RWPE1 (cell line): ENCODE data around the gene SLC26A8.
"Not testable (repeated sequence)": the region's sequence is repeated elsewhere in the genome, so short reads cannot be mapped to it uniquely, and the experiment has no call there.

ENCODE experiments used
- CTCF ChIA-PET: fragments of 350-600 bp; sonication (Branson Sonifier 250); formaldehyde crosslinking; extraction: SDS; loops from one replicate; lab custom pipeline; 2021; lab: Yijun Ruan, JAX
- POLR2A ChIA-PET: fragments of 400-600 bp; formaldehyde crosslinking; extraction: SDS; loops from one replicate; lab custom pipeline; 2020; ENCODE audit warnings: antibody characterized with exemption; ENCODE audit not compliant: low non-redundant PET; lab: Yijun Ruan, JAX
- DNase-seq: peaks from one replicate; pipeline ENCODE4 v3.0.0; 2012; ENCODE audit warnings: low spot score
- H3K27ac ChIP-seq: fragments of 450-650 bp; 2 replicates; pipeline ENCODE4 v1.5.1; 2017
- TF ChIP-seq, protein P1 (sequence below): fragments of 450-650 bp; conservative IDR thresholded peaks from 2 replicates; pipeline ENCODE4 v1.5.1; 2017; ENCODE audit warnings: low read depth, mild to moderate bottlenecking

Gene SLC26A8

DNA sequence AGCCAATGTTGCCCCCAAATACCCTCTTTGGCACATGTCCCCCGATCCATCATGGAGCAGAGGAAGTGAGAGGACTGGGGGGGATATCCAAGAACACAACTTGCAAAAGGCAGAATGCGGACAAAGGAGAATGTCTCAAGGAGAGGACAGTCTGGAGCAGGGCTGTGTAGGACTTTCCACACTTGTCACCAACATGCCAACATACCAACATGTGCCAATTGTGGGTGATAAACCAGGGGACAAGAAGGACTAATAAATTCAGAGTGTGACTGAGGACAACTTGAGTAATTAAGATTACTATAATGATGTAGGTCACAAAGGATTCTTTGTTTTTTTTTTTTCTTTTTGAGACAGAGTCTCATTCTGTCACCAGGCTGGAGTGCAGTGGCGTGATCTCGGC lies 8.8 kb downstream of the SLC26A8 start:
- no peak for DNase-seq
- no peak overlapping the region for H3K27ac ChIP-seq
- ChIA-PET POLR2A (no interaction called here), CTCF (no interaction called here)
- TF ChIP-seq, protein P1, sequence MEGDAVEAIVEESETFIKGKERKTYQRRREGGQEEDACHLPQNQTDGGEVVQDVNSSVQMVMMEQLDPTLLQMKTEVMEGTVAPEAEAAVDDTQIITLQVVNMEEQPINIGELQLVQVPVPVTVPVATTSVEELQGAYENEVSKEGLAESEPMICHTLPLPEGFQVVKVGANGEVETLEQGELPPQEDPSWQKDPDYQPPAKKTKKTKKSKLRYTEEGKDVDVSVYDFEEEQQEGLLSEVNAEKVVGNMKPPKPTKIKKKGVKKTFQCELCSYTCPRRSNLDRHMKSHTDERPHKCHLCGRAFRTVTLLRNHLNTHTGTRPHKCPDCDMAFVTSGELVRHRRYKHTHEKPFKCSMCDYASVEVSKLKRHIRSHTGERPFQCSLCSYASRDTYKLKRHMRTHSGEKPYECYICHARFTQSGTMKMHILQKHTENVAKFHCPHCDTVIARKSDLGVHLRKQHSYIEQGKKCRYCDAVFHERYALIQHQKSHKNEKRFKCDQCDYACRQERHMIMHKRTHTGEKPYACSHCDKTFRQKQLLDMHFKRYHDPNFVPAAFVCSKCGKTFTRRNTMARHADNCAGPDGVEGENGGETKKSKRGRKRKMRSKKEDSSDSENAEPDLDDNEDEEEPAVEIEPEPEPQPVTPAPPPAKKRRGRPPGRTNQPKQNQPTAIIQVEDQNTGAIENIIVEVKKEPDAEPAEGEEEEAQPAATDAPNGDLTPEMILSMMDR, result no peak

DNA sequence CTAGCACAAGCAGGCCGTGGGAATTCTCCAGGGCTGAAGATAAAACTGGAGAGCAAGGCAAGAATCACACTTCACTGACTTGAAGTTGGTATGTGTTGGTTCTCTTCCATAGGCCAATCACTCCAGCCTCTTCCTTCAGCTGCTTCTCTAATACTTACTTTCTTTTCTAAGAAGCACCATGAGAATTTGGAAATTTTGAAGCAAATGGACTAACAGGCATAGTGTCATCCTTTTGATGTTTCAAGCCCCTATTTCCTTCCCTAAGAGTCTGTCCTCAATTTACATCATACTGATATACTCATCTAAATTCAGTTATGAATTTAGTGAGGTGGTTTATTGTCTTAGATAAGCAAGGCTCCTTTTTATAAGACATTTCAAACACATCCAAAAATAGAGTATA lies 24.0 kb downstream of the SLC26A8 start:
- TF ChIP-seq, protein P1, result no peak
- CTCF ChIA-PET, result no interaction called here

DNA sequence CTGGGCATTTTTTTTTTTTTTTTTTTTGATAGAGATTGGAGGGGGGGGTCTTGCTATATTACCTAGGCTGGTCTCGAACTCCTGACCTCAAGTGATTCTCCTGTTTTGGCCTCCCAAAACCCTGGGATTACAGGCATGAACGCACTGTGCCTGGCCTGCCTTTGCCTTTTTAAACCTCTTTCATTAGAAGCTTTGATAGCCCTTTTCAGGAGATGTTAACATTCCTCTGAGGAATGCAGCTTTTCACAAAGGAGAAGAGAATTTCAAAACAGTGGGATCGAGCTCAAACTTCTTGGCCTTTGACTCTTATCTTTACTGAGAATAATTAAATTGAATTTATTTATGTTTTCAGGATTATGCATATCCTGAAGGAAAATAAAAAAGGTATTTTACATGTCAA lies 31.3 kb downstream of the SLC26A8 start:
- CTCF ChIA-PET, result interaction anchor here (0.6 kb wide), 1 partner anchor 418 kb away, joined by 3 read pairs; no protein-coding TSS in a partner anchor
- no peak overlapping the region for H3K27ac ChIP-seq
- POLR2A ChIA-PET, result no interaction called here
- no peak for DNase-seq
- TF ChIP-seq, protein P1, result no peak

More for the DNA sequence above, 24.0 kb downstream of the SLC26A8 start:
- POLR2A ChIA-PET, result no interaction called here
- H3K27ac ChIP-seq, result no peak overlapping the region
- no peak for DNase-seq

DNA sequence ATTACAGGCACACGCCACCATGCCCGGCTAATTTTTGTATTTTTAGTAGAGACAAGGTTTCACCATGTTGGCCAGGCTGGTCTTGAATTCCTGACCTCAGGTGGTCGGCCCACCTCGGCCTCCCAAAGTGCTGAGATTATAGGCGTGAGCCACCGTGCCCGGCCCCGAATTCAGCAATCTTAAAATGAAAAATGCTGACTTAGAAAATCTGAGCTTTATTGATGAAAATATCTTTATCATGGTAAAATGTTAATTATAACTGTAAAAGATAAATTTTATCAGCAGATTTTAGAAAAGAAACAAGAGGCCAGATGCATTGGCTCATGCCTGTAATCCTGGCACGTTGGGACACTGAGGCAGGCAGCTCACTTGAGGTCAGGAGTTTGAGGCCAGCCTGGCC lies 36.4 kb downstream of the SLC26A8 start:
- H3K27ac ChIP-seq, POLR2A ChIA-PET, DNase-seq, CTCF ChIA-PET: not testable (repeated sequence)

DNA sequence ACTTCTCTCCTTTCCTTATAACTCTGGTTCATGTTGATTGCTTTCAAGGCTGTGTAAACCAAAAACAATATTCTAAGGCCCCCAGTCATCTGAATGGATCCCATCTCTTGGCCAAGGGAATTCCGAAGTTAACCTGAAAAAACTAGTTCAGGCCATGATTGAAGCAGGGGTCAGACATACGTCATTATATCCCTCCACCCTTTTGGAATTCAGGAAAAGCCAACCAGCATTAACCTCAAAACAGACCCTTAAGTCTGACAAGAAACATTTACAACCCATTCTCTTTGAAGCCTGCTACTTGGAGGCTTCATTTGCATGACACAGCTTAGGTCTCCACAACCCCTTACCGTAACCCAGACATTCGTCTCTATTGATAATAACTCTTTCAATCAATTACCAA lies 39.7 kb downstream of the SLC26A8 start:
- TF ChIP-seq, protein P1, result no peak
- ChIA-PET POLR2A (no interaction called here), CTCF (interaction anchor here (0.6 kb wide), 1 partner anchor 43 kb away, joined by 3 read pairs; the partner anchor contains the start of gene MAPK14)
- H3K27ac ChIP-seq, result no peak overlapping the region
- DNase-seq, result no peak

DNA sequence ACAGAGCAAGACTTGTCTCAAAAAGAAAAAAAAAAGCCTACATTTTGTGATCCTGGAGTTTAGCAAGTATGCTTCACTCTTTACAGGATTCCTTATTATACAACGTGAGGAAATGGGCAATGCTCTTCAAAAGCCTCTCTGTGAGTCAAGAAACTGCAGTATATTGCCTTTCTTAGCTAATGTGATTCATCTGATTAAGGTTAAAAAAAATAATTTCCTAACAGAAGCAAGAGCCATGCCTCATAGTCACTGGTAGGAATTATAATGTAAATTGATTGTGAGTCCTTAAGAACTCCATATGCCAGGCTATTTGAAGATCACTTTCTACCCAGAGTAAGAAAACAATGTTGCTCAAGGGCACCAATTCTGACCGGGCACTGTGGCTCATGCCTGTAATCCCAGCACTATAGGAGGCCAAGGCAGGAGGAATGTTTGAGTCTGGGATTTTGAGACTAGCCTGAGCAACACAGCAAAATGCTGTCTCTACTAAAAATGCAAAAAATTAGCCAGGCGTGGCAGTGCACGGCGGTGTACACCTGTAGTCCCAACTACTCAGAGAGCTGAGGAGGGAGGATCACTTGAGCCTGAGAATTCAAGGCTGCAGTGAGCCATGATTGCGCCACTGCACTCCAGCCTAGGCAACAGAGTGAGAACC lies 43.3 kb downstream of the SLC26A8 start:
- CTCF ChIA-PET, result interaction anchor here (0.7 kb wide), 1 partner anchor 25 kb away, joined by 5 read pairs; no protein-coding TSS in a partner anchor
- TF ChIP-seq, protein P1, result no peak
- H3K27ac ChIP-seq, result no peak overlapping the region
- POLR2A ChIA-PET, result no interaction called here
- no peak for DNase-seq

DNA sequence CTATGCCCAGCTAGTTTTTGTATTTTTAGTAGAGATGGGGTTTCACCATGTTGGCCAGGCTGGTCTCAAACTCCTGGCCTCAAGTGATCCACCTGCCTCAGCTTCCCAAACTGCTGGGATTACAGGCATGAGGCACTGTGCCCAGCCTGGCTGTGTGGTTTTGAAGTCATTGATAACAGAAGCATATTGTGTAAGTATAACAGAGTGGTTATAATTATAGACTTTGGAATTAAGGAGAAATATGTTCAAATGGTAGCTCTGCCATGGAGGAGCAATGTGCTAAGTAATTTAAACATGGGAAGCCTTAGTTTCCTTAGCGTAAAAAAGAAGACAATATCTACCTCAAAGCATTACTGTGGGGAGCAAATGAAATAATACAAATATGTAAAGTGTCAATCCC lies 44.3 kb downstream of the SLC26A8 start:
- H3K27ac ChIP-seq, DNase-seq, POLR2A ChIA-PET: not testable (repeated sequence)
- CTCF ChIA-PET, result interaction anchor here (0.5 kb wide), 1 partner anchor 14 kb away, joined by 3 read pairs; no protein-coding TSS in a partner anchor
